ENCODE measurements around the gene ZG16B. TPM values are rescaled to one million over a fixed set of nuclear protein-coding genes. Genes with fewer than 3 reads are reported as not detected.
A peak's percentile ranks its signal among the peaks of the same experiment; 100 is the strongest.

Gene ZG16B
- total RNA-seq, 1 donor from 2014 or later = 11.3 TPM

GRCh38 chr16:2835638-2836493 is 5.8 kb downstream of the ZG16B start:
- no peak for DNase-seq (ENCODE audit: extremely low spot score in 2 of 2)
- H3K4me3 ChIP-seq = no peak overlapping the region
- H3K9me3 ChIP-seq = no peaks in the 10 kb centered on the region
- peaks cover 8% of the 10 kb centered on the region for H3K4me1 ChIP-seq
- intact Hi-C loops (cut with DNase I) = loop anchor here (10.0 kb wide), 1 partner anchor 649 kb away; no protein-coding TSS in a partner anchor
- no peak overlapping the region for H3K27ac ChIP-seq
- H3K36me3 ChIP-seq = no peaks in the 10 kb centered on the region
- TF ChIP-seq CTCF (IDR thresholded peaks at IDR 0.05) (no peak), POLR2AphosphoS5 (IDR thresholded peaks at IDR 0.05; ENCODE audit: insufficient read depth in 1 of 2, low read depth in 1 of 2) (no peak), POLR2A (IDR thresholded peaks at IDR 0.05) (no peak)
- no peaks in the 10 kb centered on the region for H3K27me3 ChIP-seq

GRCh38 chr16:2836646-2837508 is 6.8 kb downstream of the ZG16B start:
- Histone ChIP-seq H3K9me3 (no peaks in the 10 kb centered on the region), H3K4me1 (peaks cover 15% of the 10 kb centered on the region), H3K4me3 (no peak overlapping the region), H3K27ac (no peak overlapping the region), H3K36me3 (no peaks in the 10 kb centered on the region), H3K27me3 (no peaks in the 10 kb centered on the region)
- DNase-seq (ENCODE audit: extremely low spot score in 2 of 2) = no peak
- TF ChIP-seq POLR2AphosphoS5 (IDR thresholded peaks at IDR 0.05; ENCODE audit: insufficient read depth in 1 of 2, low read depth in 1 of 2) (no peak), CTCF (IDR thresholded peaks at IDR 0.05) (no peak), POLR2A (IDR thresholded peaks at IDR 0.05) (no peak)
- intact Hi-C loops (cut with DNase I) = loop anchor here (10.0 kb wide), 1 partner anchor 648 kb away; no protein-coding TSS in a partner anchor

GRCh38 chr16:2838928-2839327 is 8.8 kb downstream of the ZG16B start:
- DNase-seq (ENCODE audit: extremely low spot score in 2 of 2) = no peak
- Histone ChIP-seq H3K4me1 (peaks cover 23% of the 10 kb centered on the region), H3K9me3 (no peaks in the 10 kb centered on the region), H3K27me3 (no peaks in the 10 kb centered on the region), H3K27ac (no peak overlapping the region), H3K36me3 (no peaks in the 10 kb centered on the region), H3K4me3 (no peak overlapping the region)
- intact Hi-C loops (cut with DNase I) = loop anchor here (10.0 kb wide), 1 partner anchor 646 kb away; no protein-coding TSS in a partner anchor
- TF ChIP-seq POLR2A (IDR thresholded peaks at IDR 0.05) (no peak), CTCF (IDR thresholded peaks at IDR 0.05) (peak in 2 of 3 experiments; percentile 29 to 63)

- intact Hi-C loops (cut with DNase I) = loop anchor here (10.0 kb wide), 1 partner anchor 645 kb away; no protein-coding TSS in a partner anchor
- Histone ChIP-seq H3K9me3 (no peaks in the 10 kb centered on the region), H3K4me3 (no peak overlapping the region), H3K27me3 (no peaks in the 10 kb centered on the region), H3K36me3 (no peaks in the 10 kb centered on the region), H3K27ac (no peak overlapping the region), H3K4me1 (peaks cover 23% of the 10 kb centered on the region)
- DNase-seq (ENCODE audit: extremely low spot score in 2 of 2) = no peak
- TF ChIP-seq POLR2A (IDR thresholded peaks at IDR 0.05) (no peak), POLR2AphosphoS5 (IDR thresholded peaks at IDR 0.05; ENCODE audit: insufficient read depth in 1 of 2, low read depth in 1 of 2) (no peak), CTCF (IDR thresholded peaks at IDR 0.05) (no peak)
Observed at GRCh38 chr16:2839650-2840450, 9.7 kb downstream of the ZG16B start.

All from vagina (tissue), 2 donors.